A549 (cell line): Measurements from ENCODE around the gene SGCD.

ENCODE experiments used
- EHMT2 ChIP-seq: fragments of 200-600 bp; sonication (generic); IDR thresholded peaks from 2 replicates; pipeline ENCODE4 v1.6.1; 2016; ENCODE audit warnings: antibody characterized with exemption, low read depth, mild to moderate bottlenecking, moderate library complexity
- EP300 ChIP-seq, 2 experiments: fragments of >200 bp; sonication (Bioruptor Twin); formaldehyde crosslinking; IDR thresholded peaks; 2 replicates in 1 of 2; 3 replicates in 1 of 2; pipeline ENCODE4 v1.6.1; 2016 to 2017
- FOSL2 ChIP-seq, 2 experiments: fragments of 450-650 bp in 1 of 2; fragments of >200 bp in 1 of 2; sonication (Bioruptor Twin) in 1 of 2; formaldehyde crosslinking; IDR thresholded peaks; 2 replicates each; pipeline versions ENCODE4 v1.5.0 to v1.6.1; 2016 to 2020; ENCODE audit warnings: mild to moderate bottlenecking in 1 of 2, moderate library complexity in 1 of 2
- HDAC2 ChIP-seq: fragments of 200-600 bp; sonication (generic); IDR thresholded peaks from 2 replicates; pipeline ENCODE4 v1.6.1; 2016
- JUN ChIP-seq, 2 experiments: fragments of >200 bp; sonication (Bioruptor Twin); formaldehyde crosslinking; IDR thresholded peaks; 2 replicates in 1 of 2; 3 replicates in 1 of 2; pipeline ENCODE4 v1.6.1; 2016 to 2017
- MAFK ChIP-seq: fragments of 450-650 bp; IDR thresholded peaks from 2 replicates; pipeline ENCODE4 v1.6.1; 2014; ENCODE audit not compliant: partially characterized antibody
- POLR2A ChIP-seq: IDR thresholded peaks from 2 replicates; pipeline ENCODE4 v1.6.1; 2012; ENCODE audit warnings: mild to moderate bottlenecking, low read length
- TF ChIP-seq, protein P1 (sequence below): fragments of >200 bp; sonication (Bioruptor Twin); formaldehyde crosslinking; IDR thresholded peaks from 3 replicates; pipeline ENCODE4 v1.5.1; 2016
- TF ChIP-seq, protein P2 (sequence below): fragments of 150-350 bp; IDR thresholded peaks from 2 replicates; pipeline ENCODE4 v1.6.1; 2014; ENCODE audit warnings: low read depth, mild to moderate bottlenecking, low read length
- TF ChIP-seq, protein P3 (sequence below): fragments of 200-600 bp; sonication (generic); IDR thresholded peaks from 2 replicates; pipeline ENCODE4 v1.6.1; 2016; ENCODE audit warnings: antibody characterized with exemption, mild to moderate bottlenecking, moderate library complexity
- TF ChIP-seq, protein P4 (sequence below): fragments of 250-450 bp; sonication (Bioruptor Pico); IDR thresholded peaks from 2 replicates; pipeline ENCODE4 v1.5.0; 2021; ENCODE audit warnings: mild to moderate bottlenecking, moderate library complexity, borderline replicate concordance
- TF ChIP-seq, protein P5 (sequence below): IDR thresholded peaks from 2 replicates; pipeline ENCODE4 v1.6.1; 2012

DNA sequence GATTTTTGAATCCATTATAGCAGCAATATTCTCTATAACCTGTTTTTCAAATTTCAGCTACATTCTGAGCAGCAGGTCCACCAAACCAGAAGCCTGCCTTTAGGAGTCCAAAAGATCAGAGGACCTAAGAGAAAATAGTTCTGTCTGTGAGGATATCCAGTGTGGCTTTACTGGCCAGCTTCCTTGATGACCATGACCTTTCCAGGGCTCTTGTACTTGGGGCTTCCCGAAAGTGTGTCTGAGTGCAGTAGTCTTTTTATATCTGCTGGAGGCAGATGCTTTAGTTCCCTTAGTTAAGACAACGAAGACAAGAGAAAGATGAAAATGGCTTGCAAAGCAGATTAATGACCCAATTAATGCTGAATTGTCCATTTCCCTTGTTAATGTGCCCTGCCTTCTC lies 72.4 kb downstream of the SGCD start:
- TF ChIP-seq, protein P1, sequence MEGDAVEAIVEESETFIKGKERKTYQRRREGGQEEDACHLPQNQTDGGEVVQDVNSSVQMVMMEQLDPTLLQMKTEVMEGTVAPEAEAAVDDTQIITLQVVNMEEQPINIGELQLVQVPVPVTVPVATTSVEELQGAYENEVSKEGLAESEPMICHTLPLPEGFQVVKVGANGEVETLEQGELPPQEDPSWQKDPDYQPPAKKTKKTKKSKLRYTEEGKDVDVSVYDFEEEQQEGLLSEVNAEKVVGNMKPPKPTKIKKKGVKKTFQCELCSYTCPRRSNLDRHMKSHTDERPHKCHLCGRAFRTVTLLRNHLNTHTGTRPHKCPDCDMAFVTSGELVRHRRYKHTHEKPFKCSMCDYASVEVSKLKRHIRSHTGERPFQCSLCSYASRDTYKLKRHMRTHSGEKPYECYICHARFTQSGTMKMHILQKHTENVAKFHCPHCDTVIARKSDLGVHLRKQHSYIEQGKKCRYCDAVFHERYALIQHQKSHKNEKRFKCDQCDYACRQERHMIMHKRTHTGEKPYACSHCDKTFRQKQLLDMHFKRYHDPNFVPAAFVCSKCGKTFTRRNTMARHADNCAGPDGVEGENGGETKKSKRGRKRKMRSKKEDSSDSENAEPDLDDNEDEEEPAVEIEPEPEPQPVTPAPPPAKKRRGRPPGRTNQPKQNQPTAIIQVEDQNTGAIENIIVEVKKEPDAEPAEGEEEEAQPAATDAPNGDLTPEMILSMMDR: no peak
- TF ChIP-seq POLR2A (no peak), EP300 (IDR thresholded peaks at IDR 0.05) (no peak), JUN (IDR thresholded peaks at IDR 0.05) (no peak), FOSL2 (IDR thresholded peaks at IDR 0.05) (no peak), FOSL2 (CRISPR knock-in tag; IDR thresholded peaks at IDR 0.05) (no peak), EHMT2 (no peak), HDAC2 (no peak), MAFK (no peak)
- TF ChIP-seq, protein P2, sequence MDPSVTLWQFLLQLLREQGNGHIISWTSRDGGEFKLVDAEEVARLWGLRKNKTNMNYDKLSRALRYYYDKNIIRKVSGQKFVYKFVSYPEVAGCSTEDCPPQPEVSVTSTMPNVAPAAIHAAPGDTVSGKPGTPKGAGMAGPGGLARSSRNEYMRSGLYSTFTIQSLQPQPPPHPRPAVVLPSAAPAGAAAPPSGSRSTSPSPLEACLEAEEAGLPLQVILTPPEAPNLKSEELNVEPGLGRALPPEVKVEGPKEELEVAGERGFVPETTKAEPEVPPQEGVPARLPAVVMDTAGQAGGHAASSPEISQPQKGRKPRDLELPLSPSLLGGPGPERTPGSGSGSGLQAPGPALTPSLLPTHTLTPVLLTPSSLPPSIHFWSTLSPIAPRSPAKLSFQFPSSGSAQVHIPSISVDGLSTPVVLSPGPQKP: no peak
- TF ChIP-seq, protein P3, sequence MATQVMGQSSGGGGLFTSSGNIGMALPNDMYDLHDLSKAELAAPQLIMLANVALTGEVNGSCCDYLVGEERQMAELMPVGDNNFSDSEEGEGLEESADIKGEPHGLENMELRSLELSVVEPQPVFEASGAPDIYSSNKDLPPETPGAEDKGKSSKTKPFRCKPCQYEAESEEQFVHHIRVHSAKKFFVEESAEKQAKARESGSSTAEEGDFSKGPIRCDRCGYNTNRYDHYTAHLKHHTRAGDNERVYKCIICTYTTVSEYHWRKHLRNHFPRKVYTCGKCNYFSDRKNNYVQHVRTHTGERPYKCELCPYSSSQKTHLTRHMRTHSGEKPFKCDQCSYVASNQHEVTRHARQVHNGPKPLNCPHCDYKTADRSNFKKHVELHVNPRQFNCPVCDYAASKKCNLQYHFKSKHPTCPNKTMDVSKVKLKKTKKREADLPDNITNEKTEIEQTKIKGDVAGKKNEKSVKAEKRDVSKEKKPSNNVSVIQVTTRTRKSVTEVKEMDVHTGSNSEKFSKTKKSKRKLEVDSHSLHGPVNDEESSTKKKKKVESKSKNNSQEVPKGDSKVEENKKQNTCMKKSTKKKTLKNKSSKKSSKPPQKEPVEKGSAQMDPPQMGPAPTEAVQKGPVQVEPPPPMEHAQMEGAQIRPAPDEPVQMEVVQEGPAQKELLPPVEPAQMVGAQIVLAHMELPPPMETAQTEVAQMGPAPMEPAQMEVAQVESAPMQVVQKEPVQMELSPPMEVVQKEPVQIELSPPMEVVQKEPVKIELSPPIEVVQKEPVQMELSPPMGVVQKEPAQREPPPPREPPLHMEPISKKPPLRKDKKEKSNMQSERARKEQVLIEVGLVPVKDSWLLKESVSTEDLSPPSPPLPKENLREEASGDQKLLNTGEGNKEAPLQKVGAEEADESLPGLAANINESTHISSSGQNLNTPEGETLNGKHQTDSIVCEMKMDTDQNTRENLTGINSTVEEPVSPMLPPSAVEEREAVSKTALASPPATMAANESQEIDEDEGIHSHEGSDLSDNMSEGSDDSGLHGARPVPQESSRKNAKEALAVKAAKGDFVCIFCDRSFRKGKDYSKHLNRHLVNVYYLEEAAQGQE: no peak
- TF ChIP-seq, protein P4, sequence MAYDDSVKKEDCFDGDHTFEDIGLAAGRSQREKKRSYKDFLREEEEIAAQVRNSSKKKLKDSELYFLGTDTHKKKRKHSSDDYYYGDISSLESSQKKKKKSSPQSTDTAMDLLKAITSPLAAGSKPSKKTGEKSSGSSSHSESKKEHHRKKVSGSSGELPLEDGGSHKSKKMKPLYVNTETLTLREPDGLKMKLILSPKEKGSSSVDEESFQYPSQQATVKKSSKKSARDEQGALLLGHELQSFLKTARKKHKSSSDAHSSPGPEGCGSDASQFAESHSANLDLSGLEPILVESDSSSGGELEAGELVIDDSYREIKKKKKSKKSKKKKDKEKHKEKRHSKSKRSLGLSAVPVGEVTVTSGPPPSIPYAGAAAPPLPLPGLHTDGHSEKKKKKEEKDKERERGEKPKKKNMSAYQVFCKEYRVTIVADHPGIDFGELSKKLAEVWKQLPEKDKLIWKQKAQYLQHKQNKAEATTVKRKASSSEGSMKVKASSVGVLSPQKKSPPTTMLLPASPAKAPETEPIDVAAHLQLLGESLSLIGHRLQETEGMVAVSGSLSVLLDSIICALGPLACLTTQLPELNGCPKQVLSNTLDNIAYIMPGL (CRISPR knock-in tag): no peak
- TF ChIP-seq, protein P5, sequence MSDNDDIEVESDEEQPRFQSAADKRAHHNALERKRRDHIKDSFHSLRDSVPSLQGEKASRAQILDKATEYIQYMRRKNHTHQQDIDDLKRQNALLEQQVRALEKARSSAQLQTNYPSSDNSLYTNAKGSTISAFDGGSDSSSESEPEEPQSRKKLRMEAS: no peak
